GM19023 (cell line): Measurements from ENCODE around the gene MINDY4.
"Not testable (repeated sequence)": the region's sequence is repeated elsewhere in the genome, so short reads cannot be mapped to it uniquely, and the experiment has no call there.

Experiments
- ATAC-seq: cut with Tn5 transposase; IDR thresholded peaks from one replicate; pipeline ENCODE4 v1.9.1; 2021; ENCODE audit warnings: mild to moderate bottlenecking, moderate library complexity; ENCODE audit not compliant: unreplicated experiment

Gene MINDY4

GRCh38 chr7:30831227-30831626 lies 60.0 kb downstream of the MINDY4 start:
- no peak for ATAC-seq

- ATAC-seq, result no peak
These were observed 60.7 kb downstream of the MINDY4 start for GRCh38 chr7:30831936-30832335.

DNA sequence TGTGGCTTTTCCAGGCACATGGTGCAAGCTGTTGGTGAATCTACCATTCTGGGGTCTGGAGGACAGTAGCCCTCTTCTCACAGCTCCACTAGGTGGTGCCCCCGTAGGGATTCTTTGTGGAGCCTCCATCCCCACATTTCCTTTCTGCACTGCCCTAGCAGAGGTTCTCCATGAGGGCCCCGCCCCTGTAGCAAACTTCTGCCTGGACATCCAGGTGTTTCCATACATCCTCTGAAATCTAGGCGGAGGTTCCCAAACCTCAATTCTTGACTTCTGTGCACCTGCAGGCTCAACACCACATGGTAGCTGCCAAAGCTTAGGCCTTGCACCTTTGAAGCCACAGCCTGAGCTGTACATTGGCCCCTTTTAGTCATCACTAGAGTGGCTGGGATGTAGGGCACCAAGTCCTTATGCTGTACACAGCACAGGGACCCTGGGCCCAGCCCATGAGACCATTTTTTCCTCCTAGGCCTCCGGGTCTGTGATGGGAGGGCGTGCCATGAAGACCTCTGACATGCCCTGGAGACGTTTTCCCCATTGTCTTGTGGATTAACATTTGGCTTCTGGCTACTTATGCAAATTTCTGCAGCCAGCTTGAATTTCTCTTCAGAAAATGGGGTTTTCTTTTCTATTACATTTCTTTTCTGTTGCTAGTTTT lies 62.9 kb downstream of the MINDY4 start:
- ATAC-seq, result not testable (repeated sequence)

- no peak for ATAC-seq
These were observed 64.2 kb downstream of the MINDY4 start for GRCh38 chr7:30835396-30835915.

- ATAC-seq, result no peak
These were observed 65.8 kb downstream of the MINDY4 start for GRCh38 chr7:30836991-30837390.

DNA sequence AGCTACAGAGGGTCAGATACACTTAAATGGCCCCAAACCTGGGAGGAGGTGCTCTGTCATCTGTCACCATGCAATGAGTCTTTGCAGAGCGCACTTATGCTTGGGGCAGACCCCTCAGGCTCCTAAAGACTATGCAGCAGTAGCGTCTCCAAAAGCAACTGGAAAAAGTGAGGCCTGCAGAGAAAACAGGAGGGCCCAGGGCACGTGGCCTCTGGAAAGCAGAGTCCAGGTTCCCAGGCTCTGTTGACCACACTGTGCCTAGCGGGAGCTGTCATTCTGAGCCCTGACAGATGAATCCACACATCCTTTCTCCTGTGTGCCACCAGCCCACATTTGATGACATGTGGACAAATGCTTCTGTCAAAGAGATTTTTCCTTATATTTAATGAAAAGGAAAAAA lies 66.4 kb downstream of the MINDY4 start:
- no peak for ATAC-seq

- ATAC-seq, result no peak
These were observed 66.8 kb downstream of the MINDY4 start for GRCh38 chr7:30838008-30838407.

- no peak for ATAC-seq
These were observed 69.2 kb downstream of the MINDY4 start for GRCh38 chr7:30840141-30841024.

DNA sequence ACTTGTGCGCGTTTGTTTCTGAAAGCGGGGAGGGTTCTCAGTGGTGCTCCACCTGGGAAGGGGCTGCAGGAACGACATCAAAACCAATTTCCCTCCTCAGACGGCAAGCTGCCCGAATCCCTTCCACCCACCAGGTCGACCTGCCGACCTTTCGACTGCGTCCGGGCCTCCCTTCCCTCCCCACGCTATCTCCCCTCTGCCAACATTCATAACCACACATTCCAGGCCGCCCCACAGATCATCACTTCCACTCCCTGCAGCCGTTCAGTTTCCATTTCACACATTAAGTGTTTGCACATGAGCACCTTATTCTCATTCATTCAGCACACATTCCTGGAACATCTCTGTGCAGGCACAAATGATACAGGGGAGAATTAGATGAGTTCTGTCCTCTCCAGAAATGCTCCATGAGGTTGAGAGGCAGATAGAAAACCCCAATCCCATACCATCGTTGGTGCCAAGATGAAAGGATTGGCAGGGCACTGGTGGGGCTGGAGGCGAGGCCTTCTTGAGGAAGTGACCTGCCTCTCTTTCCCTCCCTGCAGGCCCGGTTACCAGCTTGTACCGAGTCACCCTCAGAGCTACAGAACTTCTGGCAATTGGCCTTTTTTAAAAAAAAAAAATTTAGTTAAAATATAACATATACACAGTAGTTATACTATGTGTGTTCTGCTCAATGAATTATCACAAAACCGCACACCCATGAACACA lies 70.0 kb downstream of the MINDY4 start:
- no peak for ATAC-seq

- ATAC-seq, result no peak
These were observed 70.8 kb downstream of the MINDY4 start for GRCh38 chr7:30841801-30842541.

DNA sequence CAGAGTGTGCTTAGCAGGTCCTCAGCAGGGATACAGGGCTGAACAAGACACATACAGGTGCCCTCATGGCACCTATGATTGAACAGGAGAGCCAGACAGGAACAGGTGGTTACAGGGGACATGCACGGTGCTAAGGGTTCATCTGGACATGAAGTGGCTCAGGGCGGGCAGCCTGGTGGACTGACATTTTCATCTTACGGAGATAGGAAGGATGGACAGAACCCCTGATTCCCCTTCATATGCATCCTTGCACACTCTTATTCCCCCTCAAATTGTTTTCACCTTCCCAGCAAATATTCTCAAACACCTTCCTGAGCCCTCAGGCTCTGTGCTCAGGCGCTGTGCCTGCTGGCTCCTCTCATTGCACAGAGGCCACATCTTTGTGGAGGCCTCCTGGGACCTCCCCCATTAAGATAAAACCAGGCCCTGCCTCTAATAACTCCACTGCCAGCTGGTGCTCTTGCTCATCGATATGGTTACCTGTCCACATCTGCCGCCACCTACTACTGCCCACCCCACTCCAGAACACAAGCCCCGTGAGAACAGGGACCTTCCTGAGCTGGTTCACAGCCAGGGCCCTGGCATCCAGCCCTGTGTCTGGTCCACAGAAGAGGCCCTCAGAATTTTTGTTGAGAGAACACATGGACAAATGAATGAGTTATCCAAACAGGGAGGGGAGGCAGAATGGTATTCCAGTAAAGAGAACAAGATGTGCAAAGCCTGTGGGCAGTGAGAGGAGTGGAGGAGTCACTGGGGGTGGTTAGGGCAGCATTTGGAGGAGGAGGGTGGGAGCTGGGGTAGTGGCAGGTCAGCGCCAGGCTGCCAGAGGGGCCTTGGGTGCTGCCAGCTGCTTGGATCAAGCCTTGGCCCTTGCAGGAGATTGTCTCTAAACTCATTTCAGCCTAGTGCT lies 71.6 kb downstream of the MINDY4 start:
- no peak for ATAC-seq

- ATAC-seq, result no peak
These were observed 72.7 kb downstream of the MINDY4 start for GRCh38 chr7:30843741-30844482.

DNA sequence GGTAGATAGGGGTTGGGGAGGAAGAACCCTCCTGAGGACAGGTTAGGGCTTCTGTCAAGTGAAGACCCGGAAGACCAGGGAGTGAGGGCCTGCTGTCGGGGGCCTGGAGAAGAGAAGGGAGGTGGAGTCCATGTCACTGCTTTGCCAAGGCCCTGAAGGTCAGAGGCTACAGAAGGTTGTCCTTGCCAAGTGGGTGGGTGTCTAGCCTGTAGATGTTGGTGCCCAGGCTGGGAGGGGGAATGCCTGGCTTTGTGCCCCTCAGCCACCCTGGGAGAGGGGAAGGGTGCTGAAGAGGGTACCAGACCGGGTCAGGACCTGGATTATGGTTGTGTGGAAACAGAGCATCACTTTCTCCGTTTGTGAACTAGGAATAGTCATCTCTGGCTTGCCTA lies 73.3 kb downstream of the MINDY4 start:
- ATAC-seq, result no peak

DNA sequence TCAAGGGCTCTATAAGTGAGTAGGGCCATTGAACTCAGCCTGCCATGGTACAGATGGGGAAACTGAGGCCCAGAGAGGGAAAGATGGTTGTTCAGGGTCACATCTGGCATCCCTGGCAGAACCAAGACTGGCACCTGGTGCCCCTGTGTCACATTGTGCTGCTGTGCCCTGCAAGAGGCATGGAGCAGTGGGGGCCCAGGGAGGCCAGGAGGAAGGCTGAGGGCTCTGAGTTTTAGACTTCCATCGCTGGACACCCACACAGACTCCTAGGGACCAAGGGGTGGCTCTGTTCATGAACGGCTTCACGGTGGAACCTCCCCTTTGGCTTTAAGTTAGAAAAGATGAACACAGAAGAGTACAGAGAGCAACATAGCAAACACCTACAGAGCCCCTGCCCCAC lies 73.7 kb downstream of the MINDY4 start:
- ATAC-seq, result no peak

DNA sequence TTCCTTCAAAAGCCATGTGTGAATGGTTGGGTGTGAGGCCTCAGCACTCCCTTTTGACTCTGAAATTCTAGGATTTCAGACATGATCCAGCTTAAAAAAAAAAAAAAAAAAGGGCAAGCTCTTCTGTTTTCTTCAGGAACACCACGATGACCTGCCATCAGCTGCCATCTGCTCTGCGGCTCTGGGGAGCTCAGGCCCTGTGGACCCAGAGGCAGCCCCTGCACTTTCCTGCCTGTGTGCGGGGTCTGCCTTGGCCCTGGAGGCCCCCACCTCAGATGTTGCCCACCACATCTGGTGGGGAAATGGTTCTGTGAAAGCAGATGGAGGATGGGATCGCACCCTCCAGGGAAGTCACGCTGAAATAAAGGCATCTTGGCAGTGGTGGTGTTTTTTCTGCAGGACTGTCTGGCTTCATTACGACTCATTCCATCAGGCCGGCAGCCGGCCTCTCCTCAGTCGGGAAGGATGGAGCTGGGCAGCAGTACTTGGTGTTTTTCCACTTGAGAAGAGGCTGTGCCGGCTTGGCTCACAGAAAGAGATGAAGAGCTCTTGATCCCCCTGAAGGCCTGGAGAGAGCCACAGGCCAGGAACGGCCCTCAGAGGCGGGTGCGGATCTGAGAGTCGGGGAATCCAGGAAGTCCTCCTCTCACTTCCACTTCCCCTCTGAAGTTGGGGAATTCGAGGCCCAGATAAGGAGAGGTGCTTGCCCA lies 74.4 kb downstream of the MINDY4 start:
- ATAC-seq, result no peak

- ATAC-seq, result no peak
These were observed 75.2 kb downstream of the MINDY4 start for GRCh38 chr7:30846378-30846777.

DNA sequence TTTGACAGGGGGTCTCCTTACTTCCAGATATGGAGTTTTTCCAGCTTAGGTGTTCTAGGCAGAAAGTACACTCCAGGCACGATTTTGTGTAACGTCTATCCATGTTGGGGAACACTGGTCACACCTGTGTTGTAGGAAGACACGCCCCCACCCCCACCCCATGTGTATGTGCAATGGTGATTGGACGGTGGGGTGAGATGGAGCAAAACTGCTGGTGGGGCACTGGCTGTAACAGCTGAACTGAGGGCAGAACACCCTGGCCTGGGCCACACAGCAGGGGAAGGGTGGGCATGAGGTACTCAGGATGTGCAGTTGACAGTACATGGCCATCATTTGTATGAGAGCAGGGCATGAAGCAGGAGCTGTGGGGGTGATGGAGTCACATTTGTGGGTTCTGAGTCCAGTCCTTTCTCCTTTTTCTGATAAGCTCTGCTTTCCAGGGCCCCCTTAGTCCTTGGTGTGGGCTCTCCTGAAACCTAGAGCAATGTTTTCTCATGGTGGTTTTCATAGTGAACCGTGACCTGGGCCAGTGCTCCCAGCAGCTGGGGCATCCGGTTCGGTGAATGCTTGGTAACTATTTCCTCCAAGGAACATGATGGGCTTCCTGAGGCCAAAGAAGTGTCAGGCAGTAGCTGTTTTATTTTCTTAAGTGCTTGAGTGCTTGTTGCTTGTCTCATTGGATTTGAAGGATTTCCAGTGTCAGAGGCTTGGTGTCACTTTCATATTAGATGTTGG lies 77.1 kb downstream of the MINDY4 start:
- no peak for ATAC-seq

DNA sequence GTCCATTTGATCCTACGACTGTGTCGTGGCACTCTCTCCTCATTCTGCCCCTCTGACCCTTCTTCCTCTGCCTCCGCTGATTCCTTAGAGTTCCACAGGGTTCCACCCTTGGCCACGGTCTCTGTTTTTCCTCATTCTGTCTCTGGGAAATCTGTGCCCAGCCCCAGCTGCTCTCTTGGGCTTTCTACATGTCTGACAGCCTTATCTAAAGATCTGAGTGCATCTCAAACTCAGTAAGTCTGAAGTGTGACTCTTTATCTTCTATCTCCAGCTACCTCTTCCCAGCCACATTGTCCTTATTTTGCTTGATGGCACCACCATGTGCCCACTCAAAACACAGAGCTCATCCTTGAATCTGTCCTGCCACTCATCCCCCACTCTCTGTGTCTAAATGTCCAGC lies 78.3 kb downstream of the MINDY4 start:
- ATAC-seq, result no peak
